Naive thymus-derived CD8-positive, alpha-beta T cell (primary cell): ENCODE data around the gene HTR2C. TPM values are rescaled to one million over a fixed set of nuclear protein-coding genes. Genes with fewer than 3 reads are reported as not detected.
"Not testable (repeated sequence)": the region's sequence is repeated elsewhere in the genome, so short reads cannot be mapped to it uniquely, and the experiment has no call there.

Experiments
- ATAC-seq, 2 donors: fragments of 150-1000 bp; cut with Tn5 transposase in 1 of 2; sonication (Bioruptor Pico), chemical (Tn5 transposase) in 1 of 2; 1 replicate in 1 of 2; 2 replicates in 1 of 2; pipeline ENCODE4 v1.10.0; 2021; ENCODE audit warnings: mild to moderate bottlenecking in 2 of 2, moderate library complexity in 2 of 2
- POLR2A ChIA-PET: fragments of 350-600 bp; sonication (Branson Sonifier 250); formaldehyde crosslinking; loops from one replicate; lab custom pipeline; 2021; ENCODE audit warnings: antibody characterized with exemption; lab: Charles Lee
- DNase-seq, 10 donors: peaks; one replicate each; pipeline versions ENCODE4 v3.0.0 to v3.0.0-alpha.2; 2020 to 2022
- H3K27ac Mint-ChIP-seq, 10 donors: one replicate each; pipeline ENCODE4 v1.8.0; 2020 to 2022; ENCODE audit warnings: mild to moderate bottlenecking in 10 of 10, mixed read lengths in 10 of 10, moderate library complexity in 4 of 10, inconsistent platforms in 1 of 10
- H3K27me3 Mint-ChIP-seq, 5 donors: one replicate each; pipeline ENCODE4 v1.8.0; 2021 to 2022; ENCODE audit warnings: mixed read lengths in 5 of 5
- H3K36me3 Mint-ChIP-seq, 3 donors: one replicate each; pipeline ENCODE4 v1.8.0; 2020 to 2022; ENCODE audit warnings: mixed read lengths in 3 of 3, mild to moderate bottlenecking in 2 of 3, inconsistent platforms in 1 of 3
- H3K4me1 Mint-ChIP-seq, 4 donors: one replicate each; pipeline ENCODE4 v1.8.0; 2021 to 2022; ENCODE audit warnings: mixed read lengths in 4 of 4
- H3K4me3 Mint-ChIP-seq, 10 donors: one replicate each; pipeline ENCODE4 v1.8.0; 2020 to 2022; ENCODE audit warnings: mild to moderate bottlenecking in 10 of 10, mixed read lengths in 10 of 10, moderate library complexity in 6 of 10, inconsistent platforms in 1 of 10
- H3K9me3 Mint-ChIP-seq, 9 donors: one replicate each; pipeline ENCODE4 v1.8.0; 2020 to 2022; ENCODE audit warnings: mixed read lengths in 9 of 9, mild to moderate bottlenecking in 3 of 9, inconsistent platforms in 1 of 9, moderate library complexity in 1 of 9
- polyA plus RNA-seq, 3 donors: library from polyadenylated mRNA; unstranded; fragments of 300-500 nt; fragmentation: Illumina TruSeq; gene quantifications; one replicate each; pipeline ENCODE4 v1.2.3, GENCODE V29; 2021
- total RNA-seq, 8 experiments: library from RNA in 2 of 8; stranded (reverse) in 2 of 8; gene quantifications; one replicate each; pipeline ENCODE4 v1.2.3 and lab custom pipeline; 2021 to 2026

The HTR2C gene
- total RNA-seq (not detected), polyA plus RNA-seq (not detected), total RNA-seq (lab: John Stamatoyannopoulos, UW) (0 reads per million in 6 experiments)

DNA sequence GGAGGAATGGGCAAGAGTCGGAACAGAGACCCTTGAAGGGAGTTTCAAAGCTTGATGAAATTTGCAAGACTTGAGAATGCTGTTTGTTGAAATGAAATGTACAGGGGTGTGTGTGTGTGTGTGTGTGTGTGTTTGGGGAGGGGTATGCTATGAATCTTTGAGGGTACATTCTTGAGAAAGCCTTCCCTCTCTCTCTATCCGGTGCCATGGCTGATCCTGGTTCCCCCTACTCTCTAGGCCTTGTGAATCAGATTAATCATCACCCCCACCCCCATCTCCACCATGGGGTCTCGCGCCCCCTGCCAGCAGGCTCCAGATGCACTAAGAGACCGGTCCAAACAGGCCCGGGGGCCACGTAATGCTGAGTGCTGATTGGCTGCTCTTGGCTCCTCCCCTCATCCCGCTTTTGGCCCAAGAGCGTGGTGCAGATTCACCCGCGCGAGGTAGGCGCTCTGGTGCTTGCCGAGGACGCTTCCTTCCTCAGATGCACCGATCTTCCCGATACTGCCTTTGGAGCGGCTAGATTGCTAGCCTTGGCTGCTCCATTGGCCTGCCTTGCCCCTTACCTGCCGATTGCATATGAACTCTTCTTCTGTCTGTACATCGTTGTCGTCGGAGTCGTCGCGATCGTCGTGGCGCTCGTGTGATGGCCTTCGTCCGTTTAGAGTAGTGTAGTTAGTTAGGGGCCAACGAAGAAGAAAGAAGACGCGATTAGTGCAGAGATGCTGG, at the start of gene HTR2C:
Gene HTR2C (plus strand): TSS at position 441 of the 729 bp plus-strand sequence. CDS start 142,851 bp downstream, outside the sequence.
- Mint-ChIP-seq H3K27ac (peak within 1 kb of the TSS in 1 of 10 donors; percentile 75), H3K36me3 (peaks cover 0 to 18% (median 0%) of the 10 kb centered on the region in 3 donors), H3K9me3 (peaks cover 0 to 17% (median 3%) of the 10 kb centered on the region in 9 donors), H3K4me3 (peak within 1 kb of the TSS in 1 of 10 donors; percentile 52), H3K4me1 (no peaks in the 10 kb centered on the region), H3K27me3 (peaks cover 3 to 27% (median 17%) of the 10 kb centered on the region in 5 donors)
- DNase-seq (no peak), ATAC-seq (no peak)
- POLR2A ChIA-PET, result no interaction called here

DNA sequence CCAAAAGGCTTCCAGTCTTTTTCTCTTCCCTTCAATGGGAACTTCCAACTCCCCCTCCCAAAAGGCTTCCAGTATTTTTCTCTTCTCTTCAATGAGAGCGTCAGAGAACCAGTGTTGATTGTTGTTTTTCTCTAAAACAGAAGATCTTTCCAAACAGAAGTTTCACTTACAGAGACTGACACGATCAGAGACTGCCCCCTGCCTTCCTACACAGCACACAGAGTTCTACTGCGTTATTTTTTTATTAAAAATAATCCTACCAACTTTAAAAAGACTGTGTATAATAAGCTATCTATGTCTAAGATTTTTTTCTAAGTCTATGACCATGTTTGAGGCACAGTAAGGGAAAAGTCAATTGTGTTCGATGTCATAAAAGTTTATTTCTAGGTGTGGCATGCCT, 3.5 kb upstream of the HTR2C start:
- H3K9me3 Mint-ChIP-seq, result peaks cover 0 to 17% (median 3%) of the 10 kb centered on the region in 9 donors
- H3K27ac Mint-ChIP-seq, result no peak overlapping the region
- H3K4me3 Mint-ChIP-seq, result no peak overlapping the region
- no peaks in the 10 kb centered on the region for H3K4me1 Mint-ChIP-seq
- peaks cover 3 to 25% (median 14%) of the 10 kb centered on the region in 5 donors for H3K27me3 Mint-ChIP-seq
- ATAC-seq (no peak), DNase-seq (no peak)
- peaks cover 0 to 15% (median 0%) of the 10 kb centered on the region in 3 donors for H3K36me3 Mint-ChIP-seq
- POLR2A ChIA-PET, result no interaction called here

DNA sequence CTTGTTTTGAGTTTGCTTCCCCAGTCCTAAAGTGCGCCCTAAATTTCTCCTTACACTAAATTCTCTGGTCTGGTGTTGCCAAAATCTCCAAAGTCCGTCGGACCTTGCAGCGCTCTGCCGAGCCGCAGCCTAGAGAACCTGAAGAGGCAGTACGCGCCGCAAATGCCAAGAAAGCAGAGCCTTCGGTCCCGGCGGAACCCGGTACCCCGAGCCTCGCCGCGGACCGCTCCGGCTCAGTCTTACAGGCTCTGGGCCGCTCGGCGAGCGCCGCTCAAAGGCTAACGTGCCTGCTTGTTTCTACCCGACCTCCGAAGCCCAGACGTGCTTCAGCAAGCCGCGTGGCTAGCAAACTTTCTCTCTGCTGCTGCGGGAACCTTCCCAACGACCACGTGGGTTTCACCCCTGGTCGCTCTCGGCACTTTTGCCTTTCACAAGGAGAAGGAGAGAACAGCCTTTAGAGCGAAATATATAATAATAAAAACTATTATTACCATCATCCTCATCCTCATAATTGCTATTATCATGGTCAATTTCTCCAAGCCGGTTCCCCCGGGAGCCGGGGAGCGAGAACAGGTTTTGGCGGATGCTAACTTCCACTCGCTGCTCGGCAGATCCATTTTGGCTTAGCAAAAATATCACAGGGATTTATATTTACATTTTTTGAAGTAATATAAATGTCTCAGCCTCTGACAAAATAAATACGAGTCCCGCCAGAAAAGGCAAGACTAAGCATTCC, 2.2 kb upstream of the HTR2C start:
- DNase-seq (no peak), ATAC-seq (no peak)
- peaks cover 3 to 27% (median 14%) of the 10 kb centered on the region in 5 donors for H3K27me3 Mint-ChIP-seq
- H3K4me1 Mint-ChIP-seq, result no peaks in the 10 kb centered on the region
- H3K36me3 Mint-ChIP-seq, result peaks cover 0 to 18% (median 0%) of the 10 kb centered on the region in 3 donors
- H3K9me3 Mint-ChIP-seq, result peaks cover 0 to 17% (median 3%) of the 10 kb centered on the region in 9 donors
- no peak overlapping the region for H3K4me3 Mint-ChIP-seq
- no peak overlapping the region for H3K27ac Mint-ChIP-seq
- POLR2A ChIA-PET, result no interaction called here

DNA sequence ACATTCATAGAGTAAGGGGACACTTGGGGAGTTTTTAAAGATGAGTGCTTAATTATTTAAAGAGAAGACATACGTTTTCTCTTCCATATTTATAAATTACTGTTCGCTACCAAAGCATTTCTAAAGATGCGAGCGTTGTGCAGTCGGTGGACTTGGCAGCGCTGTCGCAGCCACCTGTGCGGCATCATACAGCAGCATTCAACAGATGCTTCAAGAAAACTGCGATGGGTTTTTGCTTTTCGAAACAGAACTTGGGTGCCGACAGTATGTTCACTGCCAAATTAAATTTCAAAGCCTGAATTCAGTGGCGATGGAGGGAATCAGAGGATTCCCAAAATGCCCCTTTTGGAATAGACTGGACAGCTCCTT, 1.6 kb upstream of the HTR2C start:
- Mint-ChIP-seq H3K9me3 (peaks cover 0 to 17% (median 3%) of the 10 kb centered on the region in 9 donors), H3K4me1 (no peaks in the 10 kb centered on the region), H3K4me3 (no peak overlapping the region), H3K27me3 (peaks cover 3 to 27% (median 14%) of the 10 kb centered on the region in 5 donors), H3K36me3 (peaks cover 0 to 18% (median 0%) of the 10 kb centered on the region in 3 donors), H3K27ac (no peak overlapping the region)
- no peak for ATAC-seq
- no peak for DNase-seq
- POLR2A ChIA-PET, result no interaction called here

- H3K27me3 Mint-ChIP-seq, result peaks cover 3 to 27% (median 17%) of the 10 kb centered on the region in 5 donors
These were observed 1.0 kb upstream of the HTR2C start for GRCh38 chrX:114582698-114583395.

GRCh38 chrX:114584375-114584943, 573 bp downstream of the HTR2C start:
- peaks cover 3 to 27% (median 17%) of the 10 kb centered on the region in 5 donors for H3K27me3 Mint-ChIP-seq
- peak overlapping the region in 1 of 10 donors; percentile 75 for H3K27ac Mint-ChIP-seq
- DNase-seq (no peak), ATAC-seq (no peak)
- peaks cover 0 to 18% (median 0%) of the 10 kb centered on the region in 3 donors for H3K36me3 Mint-ChIP-seq
- H3K4me3 Mint-ChIP-seq, result peak overlapping the region in 1 of 10 donors; percentile 52
- no peaks in the 10 kb centered on the region for H3K4me1 Mint-ChIP-seq
- POLR2A ChIA-PET, result no interaction called here
- peaks cover 0 to 17% (median 3%) of the 10 kb centered on the region in 9 donors for H3K9me3 Mint-ChIP-seq

More at GRCh38 chrX:114582698-114583395, 1.0 kb upstream of the HTR2C start:
- DNase-seq, result no peak
- Mint-ChIP-seq H3K4me3 (no peak overlapping the region), H3K36me3 (peaks cover 0 to 18% (median 0%) of the 10 kb centered on the region in 3 donors), H3K9me3 (peaks cover 0 to 17% (median 3%) of the 10 kb centered on the region in 9 donors), H3K27ac (no peak overlapping the region), H3K4me1 (no peaks in the 10 kb centered on the region)
- no peak for ATAC-seq
- POLR2A ChIA-PET, result no interaction called here

GRCh38 chrX:114584983-114585842, 1.3 kb downstream of the HTR2C start:
- DNase-seq, result no peak
- Mint-ChIP-seq H3K4me1 (no peaks in the 10 kb centered on the region), H3K27me3 (peaks cover 3 to 27% (median 16%) of the 10 kb centered on the region in 5 donors), H3K9me3 (peaks cover 0 to 17% (median 3%) of the 10 kb centered on the region in 9 donors), H3K27ac (no peak overlapping the region), H3K36me3 (peaks cover 0 to 18% (median 0%) of the 10 kb centered on the region in 3 donors), H3K4me3 (no peak overlapping the region)
- no peak for ATAC-seq
- POLR2A ChIA-PET, result no interaction called here

GRCh38 chrX:114591121-114591520, 7.2 kb downstream of the HTR2C start:
- no peak for DNase-seq
- Mint-ChIP-seq H3K4me1 (no peaks in the 10 kb centered on the region), H3K36me3 (no peaks in the 10 kb centered on the region), H3K27ac (no peak overlapping the region), H3K27me3 (peaks cover 0 to 3% (median 0%) of the 10 kb centered on the region in 5 donors), H3K4me3 (no peak overlapping the region), H3K9me3 (peaks cover 0 to 3% (median 0%) of the 10 kb centered on the region in 9 donors)
- POLR2A ChIA-PET, result no interaction called here
- no peak for ATAC-seq

- Mint-ChIP-seq H3K4me3 (no peak overlapping the region), H3K4me1 (no peaks in the 10 kb centered on the region), H3K27ac (no peak overlapping the region), H3K36me3 (no peaks in the 10 kb centered on the region), H3K27me3 (no peaks in the 10 kb centered on the region), H3K9me3 (peaks cover 0 to 5% (median 0%) of the 10 kb centered on the region in 9 donors)
- DNase-seq, result no peak
- POLR2A ChIA-PET, result no interaction called here
- no peak for ATAC-seq
These were observed 15.4 kb downstream of the HTR2C start for GRCh38 chrX:114599305-114599704.

- Mint-ChIP-seq H3K9me3 (peaks cover 0 to 5% (median 0%) of the 10 kb centered on the region in 9 donors), H3K4me3 (no peak overlapping the region), H3K27me3 (no peaks in the 10 kb centered on the region), H3K27ac (no peak overlapping the region), H3K4me1 (no peaks in the 10 kb centered on the region), H3K36me3 (no peaks in the 10 kb centered on the region)
- ATAC-seq, result no peak
- DNase-seq, result no peak
- POLR2A ChIA-PET, result no interaction called here
These were observed 16.0 kb downstream of the HTR2C start for GRCh38 chrX:114599911-114600310.

DNA sequence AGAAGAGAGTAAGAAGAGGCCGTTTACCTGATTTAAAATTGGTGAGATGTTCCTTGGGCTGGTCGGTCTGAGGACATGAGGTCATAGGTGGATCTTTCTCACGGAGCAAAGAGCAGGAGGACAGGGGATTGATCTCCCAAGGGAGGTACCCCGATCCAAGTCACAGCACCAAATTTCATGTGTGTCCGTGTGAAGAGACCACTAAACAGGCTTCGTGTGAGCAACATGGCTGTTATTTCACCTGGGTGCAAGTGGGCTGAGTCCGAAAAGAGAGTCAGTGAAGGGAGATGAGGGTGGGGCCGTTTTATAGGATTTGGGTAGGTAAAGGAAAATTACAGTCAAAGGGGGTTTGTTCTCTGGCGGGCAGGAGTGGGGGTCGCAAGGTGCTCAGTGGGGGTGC, 22.7 kb downstream of the HTR2C start:
- H3K36me3 Mint-ChIP-seq, POLR2A ChIA-PET, H3K27ac Mint-ChIP-seq, H3K4me3 Mint-ChIP-seq, H3K9me3 Mint-ChIP-seq, DNase-seq, H3K4me1 Mint-ChIP-seq, H3K27me3 Mint-ChIP-seq, ATAC-seq: not testable (repeated sequence)
